Motor neuron (in vitro differentiated cells): Measurements from ENCODE around the gene ID1. TPM values are rescaled to one million over a fixed set of nuclear protein-coding genes. Genes with fewer than 3 reads are reported as not detected.
"Not testable (repeated sequence)": the region's sequence is repeated elsewhere in the genome, so short reads cannot be mapped to it uniquely, and the experiment has no call there.

ENCODE experiments used
- ATAC-seq, 8 experiments: fragments of 200-7000 bp; cut with Tn5 transposase; replicated peaks in 6 of 8; 2 replicates each; pipeline ENCODE4 v1.8.0; 2021; ENCODE audit warnings: mild to moderate bottlenecking in 8 of 8, moderate library complexity in 8 of 8
- H3K27ac ChIP-seq, 2 donors: fragments of 250-450 bp; sonication (Bioruptor Pico); 2 replicates each; pipeline ENCODE4 v1.9.0; 2021; ENCODE audit warnings: antibody characterized with exemption in 2 of 2, mild to moderate bottlenecking in 2 of 2, moderate library complexity in 1 of 2
- H3K4me1 ChIP-seq, 2 donors: fragments of 250-450 bp; sonication (Bioruptor Pico); replicated peaks in 1 of 2; 2 replicates each; pipeline ENCODE4 v1.6.1; 2021; ENCODE audit warnings: antibody characterized with exemption in 2 of 2, mild to moderate bottlenecking in 2 of 2, moderate library complexity in 1 of 2
- H3K4me3 ChIP-seq, 5 donors: fragments of 250-450 bp; sonication (Bioruptor Pico); 2 replicates each; pipeline ENCODE4 v1.9.0; 2021; ENCODE audit warnings: antibody characterized with exemption in 5 of 5, mild to moderate bottlenecking in 5 of 5, moderate library complexity in 4 of 5
- WGBS, 10 experiments: fragments of 450-650 bp; shearing (Covaris generic); methylation state at CpG; one replicate each; pipeline ENCODE4 v1.0.0; 2022; 5-methylcytosine and 5-hydroxymethylcytosine counted together
- in situ Hi-C, 9 experiments: fragments of 400-800 bp; cut with MboI; loops; one replicate each; pipeline ENCODE4 v1.15.0; 2021; ENCODE audit warnings: low sequenced_read_pairs in 9 of 9, low pct_unique_long_range_greater_than_20kb in 2 of 9; ENCODE audit not compliant: unreplicated experiment in 9 of 9
- total RNA-seq, 8 experiments: library from RNA; unstranded; fragments of 300-600 nt; gene quantifications; 2 replicates each; pipeline versions ENCODE4 v1.2.3 to v1.2.4, GENCODE V29; 2022

Gene ID1
- total RNA-seq, 8 experiments from 2014 or later = 10.0 to 64.5 (median 19.6) TPM

DNA sequence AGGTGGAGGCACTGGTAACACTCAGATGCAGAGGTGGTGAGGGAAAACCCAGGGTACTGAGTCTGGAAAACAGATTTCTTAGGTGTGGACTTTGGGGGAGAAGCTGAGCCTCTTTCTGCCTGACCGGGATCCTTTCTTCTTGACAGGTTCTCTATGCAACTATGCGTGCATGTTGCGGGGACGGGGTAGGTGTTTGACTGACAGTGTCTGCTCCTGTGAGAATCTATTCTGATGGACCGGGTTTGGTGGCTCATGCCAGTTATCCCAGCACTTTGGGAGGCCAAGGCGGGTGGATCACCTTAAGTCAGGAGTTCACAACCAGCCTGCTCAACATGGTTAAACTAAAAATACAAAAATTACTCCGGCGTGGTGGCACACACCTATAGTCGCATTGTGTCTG, 27.9 kb upstream of the ID1 start:
- no peak overlapping the region for H3K27ac ChIP-seq
- no peak for ATAC-seq
- in situ Hi-C loops = no loop called here
- 90 to 100% (median 100%) methylated on average over 1 to 7 of the region's 9 CpGs; no CpG with 5 or more reads in 4 of the 10 experiments for WGBS, 10 experiments
- H3K4me1 ChIP-seq = peaks cover 19 to 27% of the 10 kb centered on the region in 2 donors
- no peak overlapping the region for H3K4me3 ChIP-seq

DNA sequence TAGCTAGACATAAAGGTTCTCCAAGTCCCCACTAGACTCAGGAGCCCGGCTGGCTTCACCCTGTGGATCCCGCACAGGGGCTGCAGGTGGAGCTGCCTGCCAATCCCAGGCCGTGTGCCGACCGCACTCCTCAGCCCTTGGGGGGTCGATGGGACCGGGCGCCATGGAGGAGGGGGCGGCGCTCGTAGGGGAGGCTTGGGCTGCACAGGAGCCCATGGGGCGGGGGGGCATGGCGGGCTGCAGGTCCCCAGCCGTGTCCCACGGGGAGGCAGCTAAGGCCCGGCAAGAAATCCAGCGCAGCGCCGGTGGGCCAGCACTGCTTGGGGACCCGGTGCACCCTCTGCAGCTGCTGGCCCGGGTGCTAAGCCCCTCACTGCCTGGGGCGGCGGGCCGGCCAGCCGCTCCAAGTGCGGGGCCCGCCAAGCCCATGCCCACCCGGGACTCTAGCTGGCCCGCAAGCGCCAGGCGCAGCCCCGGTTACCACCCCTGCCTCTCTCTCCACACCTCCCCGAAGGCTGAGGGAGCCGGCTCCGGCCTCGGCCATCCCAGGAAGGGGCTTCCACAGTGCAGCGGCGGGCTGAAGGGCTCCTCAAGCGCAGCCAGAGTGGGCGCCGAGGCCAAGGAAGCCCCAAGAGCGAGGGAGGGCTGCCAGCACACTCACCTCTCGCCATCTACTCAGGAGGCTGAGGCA, 26.5 kb upstream of the ID1 start:
- 95 to 98% (median 98%) methylated on average over 6 to 9 of the region's 43 CpGs; no CpG with 5 or more reads in 7 of the 10 experiments for WGBS, 10 experiments
- ATAC-seq = peak in 5 of 8 experiments; percentile 22 to 33 (median 23)
- Histone ChIP-seq H3K4me3 (no peak overlapping the region), H3K27ac (no peak overlapping the region), H3K4me1 (peaks cover 15 to 19% of the 10 kb centered on the region in 2 donors)
- in situ Hi-C loops = no loop called here

DNA sequence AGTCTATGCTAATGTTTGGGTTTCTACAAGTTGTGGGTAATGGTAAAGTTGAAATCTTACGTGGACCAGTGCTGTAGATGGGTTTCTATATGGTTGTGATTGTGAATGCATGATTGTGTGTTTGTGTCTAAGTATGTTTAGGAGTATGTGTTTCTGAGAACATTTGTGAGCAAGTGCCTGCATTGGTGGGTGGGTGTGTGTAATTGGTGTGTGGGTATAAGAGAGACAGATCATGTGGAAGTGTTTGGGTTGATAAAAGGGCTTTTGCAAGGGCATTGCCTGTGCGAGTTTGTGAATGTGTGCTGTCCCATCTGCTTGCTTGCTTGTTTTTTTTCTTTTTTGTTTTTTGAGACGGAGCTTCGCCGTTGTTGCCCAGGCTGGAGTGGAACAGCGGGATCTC, 25.8 kb upstream of the ID1 start:
- Histone ChIP-seq H3K4me1 (peaks cover 15 to 17% of the 10 kb centered on the region in 2 donors), H3K4me3 (no peak overlapping the region), H3K27ac (peak overlapping the region in 1 of 2 donors; percentile 10)
- 70 to 100% (median 89%) methylated on average over 1 to 6 of the region's 6 CpGs; no CpG with 5 or more reads in 4 of the 10 experiments for WGBS, 10 experiments
- ATAC-seq = no peak
- in situ Hi-C loops = no loop called here

DNA sequence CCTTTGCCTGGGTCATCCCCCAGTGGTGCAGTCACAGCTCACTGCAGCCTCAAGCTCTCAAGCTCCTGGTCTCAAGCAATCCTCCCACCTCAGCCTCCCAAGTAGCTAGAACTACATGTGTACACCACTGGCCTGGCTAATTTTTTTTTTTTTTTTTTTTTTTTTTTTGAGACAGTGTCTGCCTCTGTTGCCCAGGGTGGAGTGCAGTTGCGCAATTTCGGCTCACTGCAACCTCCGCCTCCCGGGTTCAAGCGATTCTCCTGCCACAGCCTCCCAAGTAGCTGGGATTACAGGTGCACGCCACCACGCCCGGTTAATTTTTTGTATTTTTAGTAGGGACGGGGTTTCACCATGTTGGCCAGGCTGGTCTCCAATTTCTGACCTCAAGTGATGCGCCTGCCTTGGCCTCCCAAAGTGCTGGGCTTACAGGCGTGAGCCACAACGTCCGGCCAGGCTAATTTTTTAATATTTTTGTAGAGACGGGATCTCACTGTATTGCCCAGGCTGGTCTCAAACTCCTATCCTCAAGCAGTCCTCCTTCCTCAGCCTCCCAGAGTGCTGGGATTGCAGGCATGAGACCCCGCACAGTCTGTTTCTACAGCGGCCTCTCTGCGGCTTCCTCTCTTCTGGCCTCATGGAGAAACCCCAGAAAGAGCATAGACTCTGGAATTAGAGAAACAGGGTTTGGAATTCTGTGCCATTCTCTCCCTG, 25.0 kb upstream of the ID1 start:
- in situ Hi-C loops, H3K4me3 ChIP-seq: not testable (repeated sequence)
- 85 to 100% (median 93%) methylated on average over 2 to 13 of the region's 17 CpGs; no CpG with 5 or more reads in 2 of the 10 experiments for WGBS, 10 experiments
- Histone ChIP-seq H3K4me1 (peaks cover 15 to 17% of the 10 kb centered on the region in 2 donors), H3K27ac (peak overlapping the region; percentile 28 to 63)
- peak in 1 of 8 experiments; percentile 5 for ATAC-seq

DNA sequence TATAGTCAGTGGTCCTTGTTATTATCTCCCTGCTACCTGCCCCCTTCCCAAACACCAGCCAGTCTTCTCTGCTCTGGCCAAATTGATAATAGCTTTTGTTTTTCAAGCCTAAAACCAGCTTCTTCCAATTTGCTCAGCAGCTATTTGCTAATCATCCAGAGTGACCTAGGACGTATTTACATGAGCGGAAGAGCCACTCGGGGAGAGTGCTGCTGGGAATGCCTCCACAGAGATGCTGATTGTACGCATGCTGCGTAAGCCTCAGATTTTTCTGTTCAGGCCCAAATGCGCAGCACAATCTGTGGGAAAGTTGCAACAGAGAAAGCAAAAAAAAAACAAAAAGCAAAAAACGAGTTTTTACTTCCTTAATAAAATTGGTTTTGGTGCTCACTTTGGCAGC, 24.4 kb upstream of the ID1 start:
- 13 to 100% (median 35%) methylated on average over 1 to 7 of the region's 7 CpGs for WGBS, 10 experiments
- peak in 5 of 8 experiments; percentile 47 to 82 (median 68) for ATAC-seq
- peaks cover 15 to 17% of the 10 kb centered on the region in 2 donors for H3K4me1 ChIP-seq
- peak overlapping the region; percentile 28 to 63 for H3K27ac ChIP-seq
- in situ Hi-C loops = no loop called here
- H3K4me3 ChIP-seq = no peak overlapping the region

DNA sequence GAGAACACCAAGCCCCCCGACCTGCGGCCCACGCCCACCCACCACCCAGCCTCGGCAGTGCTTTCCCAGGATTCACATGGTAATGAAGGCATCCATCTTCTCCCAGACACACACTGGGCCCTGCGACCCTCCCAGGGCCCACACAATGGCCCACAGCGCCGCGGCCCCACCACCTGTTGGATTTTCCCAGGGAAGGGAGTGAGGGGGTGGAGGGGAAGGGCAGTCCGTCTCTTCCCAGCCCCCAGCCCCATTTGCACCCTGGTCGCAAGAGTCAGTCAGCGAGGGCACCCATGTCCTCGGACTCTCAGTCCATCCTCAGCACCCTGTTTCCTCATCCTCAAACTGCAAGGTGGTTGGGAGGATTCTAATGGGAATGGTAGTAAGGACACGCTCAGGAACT, 23.7 kb upstream of the ID1 start:
- in situ Hi-C loops = no loop called here
- H3K27ac ChIP-seq = peak overlapping the region; percentile 28 to 63
- 0 to 47% (median 13%) methylated on average over 1 to 3 of the region's 13 CpGs; no CpG with 5 or more reads in 6 of the 10 experiments for WGBS, 10 experiments
- H3K4me3 ChIP-seq = no peak overlapping the region
- peaks cover 15 to 17% of the 10 kb centered on the region in 2 donors for H3K4me1 ChIP-seq
- peak in 5 of 8 experiments; percentile 31 to 59 (median 42) for ATAC-seq

DNA sequence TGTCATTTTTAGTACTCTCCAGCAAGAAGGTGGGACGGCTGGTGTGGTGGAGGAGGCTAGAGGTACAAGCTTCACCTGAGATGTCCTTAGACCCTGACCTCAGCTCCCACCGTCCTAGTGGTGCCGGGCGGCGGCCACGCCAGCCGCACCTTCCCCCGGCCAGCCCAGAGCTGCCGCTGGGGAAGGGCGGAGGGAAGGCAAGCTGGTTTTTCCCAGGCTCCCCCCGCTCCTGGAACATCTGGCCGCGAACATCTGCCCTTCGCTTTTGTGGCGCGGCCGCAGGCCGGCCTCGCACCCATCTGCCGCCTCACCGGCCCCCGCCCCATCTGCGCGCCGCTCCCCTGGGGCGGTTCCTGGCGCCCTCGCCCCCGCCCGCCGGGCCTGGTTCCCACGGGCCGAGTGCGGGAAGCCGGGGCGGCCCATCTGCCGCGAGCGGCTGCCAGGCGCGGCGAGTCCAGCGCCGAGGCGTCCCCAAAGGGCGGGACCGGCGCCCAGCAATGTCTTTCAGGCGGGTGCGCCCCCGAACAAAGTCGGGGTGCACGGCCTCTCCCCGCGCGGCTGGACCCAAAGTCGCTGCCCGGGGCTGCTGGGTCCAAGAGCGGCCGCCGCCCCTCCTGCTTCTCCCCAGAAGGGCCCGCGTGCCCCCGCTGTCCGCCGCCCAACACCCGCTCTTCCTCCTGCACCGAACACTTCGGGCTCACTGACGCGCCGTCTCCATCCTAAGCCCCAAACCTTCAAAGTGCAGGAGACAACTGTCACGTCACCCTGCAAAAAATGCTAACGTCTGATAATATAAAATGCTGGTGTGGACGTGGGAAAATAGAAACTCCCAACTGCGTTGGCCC, 17.3 kb upstream of the ID1 start:
- Histone ChIP-seq H3K4me1 (peaks cover 4 to 16% of the 10 kb centered on the region in 2 donors), H3K4me3 (peak overlapping the region in 4 of 5 donors; percentile 3 to 29 (median 19)), H3K27ac (no peak overlapping the region)
- WGBS, 10 experiments = 0 to 91% (median 35%) methylated on average over 1 to 12 of the region's 76 CpGs; no CpG with 5 or more reads in 2 of the 10 experiments
- in situ Hi-C loops = no loop called here
- ATAC-seq = peak; percentile 70 to 93 (median 87)

DNA sequence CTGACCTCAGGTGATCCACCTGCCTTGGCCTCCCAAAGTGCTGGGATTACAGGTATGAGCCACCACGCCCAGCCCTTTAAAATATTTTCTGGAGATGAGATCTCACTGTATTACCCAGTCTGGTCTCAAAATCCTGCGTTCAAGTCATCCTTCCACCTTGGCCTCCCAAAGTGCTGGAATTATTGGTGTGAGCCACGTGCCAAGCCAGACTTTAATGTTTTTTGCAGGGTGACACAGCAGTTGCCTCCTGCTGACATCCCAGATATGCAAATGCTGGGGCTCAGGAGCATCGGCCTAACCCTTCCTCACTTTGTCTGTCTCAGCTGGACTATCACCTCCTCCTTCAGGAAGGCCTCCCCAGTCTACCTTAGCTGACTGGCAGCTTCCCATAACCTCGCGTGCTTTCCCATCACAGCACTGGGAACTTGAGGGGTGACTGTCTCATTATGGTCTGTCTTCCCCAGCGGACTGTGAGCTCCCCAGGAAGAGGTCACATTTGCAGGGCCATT, 14.3 kb upstream of the ID1 start:
- WGBS, 10 experiments = 0 to 100% (median 45%) methylated on average over 1 to 6 of the region's 7 CpGs; no CpG with 5 or more reads in 2 of the 10 experiments
- peaks cover 4 to 26% of the 10 kb centered on the region in 2 donors for H3K4me1 ChIP-seq
- no peak overlapping the region for H3K4me3 ChIP-seq
- in situ Hi-C loops = no loop called here
- no peak overlapping the region for H3K27ac ChIP-seq
- ATAC-seq = no peak

DNA sequence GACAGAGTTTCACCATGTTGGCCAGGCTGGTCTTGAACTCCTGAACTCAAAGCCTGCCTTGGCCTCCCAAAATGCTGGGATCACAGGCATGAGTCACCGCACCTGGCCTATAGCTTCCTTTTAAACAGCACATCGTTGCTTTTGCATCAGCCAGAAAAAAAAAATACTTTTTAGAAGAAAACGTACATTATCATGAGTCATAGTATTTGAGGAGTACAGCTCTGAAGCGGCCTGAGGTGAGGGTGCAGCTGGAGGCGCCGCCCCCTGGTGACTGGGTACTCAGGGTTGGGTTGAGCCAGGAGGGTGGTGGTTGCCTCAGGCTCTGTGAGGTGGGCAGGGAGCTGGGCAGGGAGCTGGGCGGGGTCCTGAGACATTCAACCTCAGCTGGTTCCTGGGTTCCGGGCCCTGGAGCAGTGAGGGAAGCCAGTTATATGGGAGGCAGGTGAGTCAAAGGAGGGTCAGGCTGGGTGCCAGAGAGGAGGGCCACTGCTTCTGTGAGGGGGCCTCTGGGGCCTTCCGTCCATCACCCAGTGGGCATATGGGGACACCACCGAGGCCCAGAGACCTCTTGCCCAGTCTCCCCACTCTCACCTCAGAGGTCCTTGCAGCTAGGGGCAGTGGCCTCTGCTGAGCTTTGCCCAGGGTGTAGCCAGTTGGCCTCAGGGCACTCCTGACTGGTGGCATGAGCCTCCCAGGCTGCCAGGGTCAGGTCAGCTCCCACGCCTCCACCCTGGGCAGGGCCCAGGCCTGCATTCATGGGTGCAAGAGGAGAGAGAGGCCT, 11.7 kb upstream of the ID1 start:
- peaks cover 4 to 14% of the 10 kb centered on the region in 2 donors for H3K4me1 ChIP-seq
- no peak overlapping the region for H3K27ac ChIP-seq
- H3K4me3 ChIP-seq = no peak overlapping the region
- in situ Hi-C loops = no loop called here
- ATAC-seq = peak in 7 of 8 experiments; percentile 8 to 74 (median 46)
- 20 to 100% (median 80%) methylated on average over 1 to 3 of the region's 11 CpGs; no CpG with 5 or more reads in 4 of the 10 experiments for WGBS, 10 experiments

DNA sequence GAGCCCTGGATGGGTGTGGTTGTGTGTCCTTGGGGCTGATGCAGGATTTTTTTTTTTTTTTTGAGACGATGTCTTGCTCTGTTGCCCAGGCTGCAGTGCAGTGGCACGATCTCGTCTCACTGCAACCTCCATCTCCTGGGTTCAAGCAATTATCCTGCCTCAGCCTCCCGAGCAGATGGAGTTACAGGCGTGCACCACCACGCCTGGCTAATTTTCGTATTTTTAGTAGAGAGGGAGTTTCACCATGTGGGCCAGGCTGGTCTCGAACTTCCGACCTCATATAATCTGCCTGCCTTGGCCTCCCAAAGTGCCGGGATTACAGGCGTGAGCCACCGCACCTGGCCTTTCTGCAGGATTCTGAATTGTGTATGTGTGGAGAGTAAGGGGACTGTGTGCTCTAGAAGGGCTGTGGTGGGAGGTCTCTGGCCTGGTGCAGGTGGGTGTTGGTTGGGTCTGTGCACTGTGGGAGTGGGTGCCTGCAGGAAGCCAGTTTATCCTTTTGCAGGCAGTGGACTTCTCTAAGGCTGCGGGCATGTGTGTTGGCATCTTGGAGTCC, 11.0 kb upstream of the ID1 start:
- 78 to 98% (median 90%) methylated on average over 1 to 10 of the region's 13 CpGs; no CpG with 5 or more reads in 5 of the 10 experiments for WGBS, 10 experiments
- Histone ChIP-seq H3K4me1 (peaks cover 4 to 14% of the 10 kb centered on the region in 2 donors), H3K27ac (no peak overlapping the region), H3K4me3 (no peak overlapping the region)
- in situ Hi-C loops = no loop called here
- ATAC-seq = no peak

DNA sequence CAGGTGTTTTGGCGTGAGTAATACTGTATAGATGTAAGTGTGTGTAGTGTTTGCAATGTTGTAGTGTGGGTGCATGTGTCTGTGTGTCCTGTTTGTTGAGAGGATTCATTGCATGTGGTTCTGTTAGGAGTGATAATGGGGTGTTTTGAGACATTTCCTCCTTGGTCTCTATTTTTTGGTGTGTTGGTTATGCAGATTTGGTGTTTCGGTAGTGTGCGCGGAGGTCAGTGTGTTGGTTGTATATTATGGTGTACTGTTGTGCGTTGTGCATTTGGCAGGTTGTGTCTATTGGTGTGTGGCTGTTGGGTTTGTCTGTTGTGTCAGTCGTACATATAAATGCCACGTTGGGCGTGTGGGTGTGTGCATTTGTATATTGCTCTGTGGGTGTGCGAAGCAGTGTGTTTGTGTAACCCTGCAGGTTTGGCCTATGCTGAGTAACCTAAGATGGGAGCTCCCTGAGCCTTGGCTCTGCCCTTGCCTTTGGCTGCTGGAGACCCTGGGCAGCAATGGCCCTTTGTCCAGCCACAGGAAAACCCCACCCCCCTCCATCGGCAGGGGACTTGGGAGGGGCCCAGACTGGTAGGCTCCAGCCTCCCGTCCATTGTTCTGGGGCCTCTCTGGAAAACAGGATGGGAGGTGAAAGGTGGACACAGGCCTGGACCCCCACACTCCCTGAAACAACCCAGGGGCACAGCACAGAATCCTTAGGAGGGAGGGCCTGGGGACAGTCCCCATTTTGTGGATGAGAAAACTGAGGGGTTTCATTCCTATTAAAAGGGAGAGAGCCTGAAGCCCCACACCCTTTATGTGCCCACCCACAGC, 10.3 kb upstream of the ID1 start:
- Histone ChIP-seq H3K4me1 (peaks cover 4 to 14% of the 10 kb centered on the region in 2 donors), H3K4me3 (no peak overlapping the region), H3K27ac (peak overlapping the region in 1 of 2 donors; percentile 11)
- ATAC-seq = peak in 5 of 8 experiments; percentile 41 to 58 (median 51)
- 29 to 93% (median 71%) methylated on average over 2 to 7 of the region's 11 CpGs; no CpG with 5 or more reads in 2 of the 10 experiments for WGBS, 10 experiments
- in situ Hi-C loops = no loop called here
